GM19023 (cell line): ENCODE measurements around the gene EME2.

Experiments
- ATAC-seq: cut with Tn5 transposase; IDR thresholded peaks from one replicate; pipeline ENCODE4 v1.9.1; 2021; ENCODE audit warnings: mild to moderate bottlenecking, moderate library complexity; ENCODE audit not compliant: unreplicated experiment

Gene EME2

GRCh38 chr16:1766231-1766630 lies 6.4 kb upstream of the EME2 start:
- no peak for ATAC-seq

GRCh38 chr16:1766701-1767100 lies 5.9 kb upstream of the EME2 start:
- ATAC-seq: no peak

GRCh38 chr16:1767116-1767994 lies 5.3 kb upstream of the EME2 start:
- ATAC-seq: no peak

DNA sequence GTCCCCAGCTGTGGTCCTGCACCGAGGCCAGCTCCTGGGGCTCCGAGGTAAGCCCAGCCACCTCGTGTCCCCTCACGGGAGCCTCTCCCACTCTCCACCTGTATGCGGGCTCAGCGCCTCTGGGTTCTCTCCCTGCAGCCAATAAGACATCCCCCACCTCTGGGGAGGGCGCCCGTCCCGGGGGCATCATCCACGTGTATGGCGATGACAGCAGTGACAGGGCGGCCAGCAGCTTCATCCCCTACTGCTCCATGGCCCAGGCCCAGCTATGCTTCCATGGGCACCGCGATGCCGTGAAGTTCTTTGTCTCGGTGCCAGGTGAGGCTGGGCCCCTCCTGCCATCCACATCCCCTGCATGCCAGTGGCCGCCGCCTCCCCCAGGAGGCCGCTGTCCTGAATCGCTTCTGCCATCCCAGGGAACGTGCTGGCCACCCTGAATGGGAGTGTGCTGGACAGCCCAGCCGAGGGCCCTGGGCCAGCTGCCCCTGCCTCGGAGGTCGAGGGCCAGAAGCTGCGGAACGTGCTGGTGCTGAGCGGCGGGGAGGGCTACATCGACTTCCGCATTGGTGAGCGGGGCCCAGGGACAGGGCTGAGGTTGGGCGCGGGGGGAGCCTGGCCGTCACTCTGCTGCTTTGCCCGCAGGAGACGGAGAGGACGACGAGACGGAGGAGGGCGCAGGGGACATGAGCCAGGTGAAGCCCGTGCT lies 4.4 kb upstream of the EME2 start:
- ATAC-seq: no peak

GRCh38 chr16:1768767-1769401 lies 3.7 kb upstream of the EME2 start:
- no peak for ATAC-seq

DNA sequence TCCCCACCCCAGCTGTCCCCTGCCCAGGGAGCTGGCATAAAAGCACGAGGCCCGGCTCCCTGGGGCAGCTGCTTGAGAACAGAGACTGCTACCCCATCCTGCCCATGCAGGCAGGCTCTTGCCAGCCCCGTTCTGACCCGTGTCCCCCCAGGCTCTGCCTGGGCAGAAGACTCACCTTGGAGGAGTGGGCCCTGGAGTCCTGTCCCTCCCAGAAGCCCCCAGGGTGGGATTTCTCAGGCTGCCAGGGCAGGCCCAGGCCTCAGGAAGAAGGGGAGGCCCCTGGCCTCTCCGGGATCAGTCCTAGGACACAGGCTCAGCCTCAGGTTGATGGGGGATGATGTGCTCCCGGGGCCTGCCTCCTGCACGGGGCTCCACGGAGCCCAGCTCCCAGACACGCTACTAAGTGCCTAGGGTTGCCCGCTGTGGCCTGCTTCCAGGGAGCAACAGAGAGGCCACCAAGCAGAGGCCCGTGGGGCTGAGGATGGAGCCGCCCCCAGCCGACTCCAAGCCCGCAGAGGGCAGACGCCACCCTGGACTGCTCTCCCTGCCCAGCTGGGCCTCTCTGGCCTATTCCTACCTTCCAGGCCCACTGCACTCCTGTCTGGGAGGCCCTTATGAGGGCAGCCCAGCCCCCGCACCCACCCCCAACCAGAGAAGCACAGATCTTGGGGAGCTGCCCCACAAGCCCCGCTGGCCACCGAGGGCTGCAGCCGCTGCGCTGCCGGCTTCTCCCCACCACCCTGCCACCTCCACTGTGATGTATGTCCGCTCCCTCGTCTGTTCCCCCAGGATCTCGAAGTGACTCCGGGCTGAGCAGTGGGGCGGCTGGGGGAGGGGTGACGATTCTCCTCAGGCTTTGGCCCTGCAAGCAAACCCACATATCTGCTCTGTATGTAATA lies 3.0 kb upstream of the EME2 start:
- ATAC-seq: no peak

GRCh38 chr16:1770328-1771187 lies 2.1 kb upstream of the EME2 start:
- ATAC-seq: no peak

- ATAC-seq: peak; percentile 32
Observed at GRCh38 chr16:1771188-1771863, 1.3 kb upstream of the EME2 start, which contains the start of gene NME3. Gene NME3, minus strand, starts transcription at chr16:1771543. Its CDS starts 9 bp downstream, at chr16:1771534.

DNA sequence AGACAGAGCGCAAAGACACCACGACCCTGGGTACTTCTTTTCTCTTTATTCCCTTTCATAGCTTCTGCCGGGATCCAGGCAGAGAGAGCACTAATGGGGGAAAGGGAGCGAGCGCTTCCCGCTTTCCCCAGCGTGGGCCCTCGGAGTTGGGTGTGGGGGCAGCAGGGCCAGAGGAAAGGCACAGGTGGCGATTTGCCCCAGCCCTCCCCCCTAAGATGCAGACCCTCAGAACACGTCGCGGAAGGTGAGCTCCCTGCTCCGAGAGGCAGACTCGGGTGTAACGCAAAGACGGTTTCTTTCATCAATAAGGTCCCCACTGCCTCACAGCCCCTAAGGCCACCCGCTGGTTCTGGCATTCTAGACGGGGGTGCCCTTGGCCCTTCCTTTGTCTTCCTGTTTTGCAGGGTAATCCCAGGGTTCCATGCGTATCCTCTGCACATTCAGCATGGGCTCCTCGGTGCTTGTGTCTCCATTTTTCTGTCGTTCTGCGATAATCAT lies 697 bp upstream of the EME2 start:
- no peak for ATAC-seq

DNA sequence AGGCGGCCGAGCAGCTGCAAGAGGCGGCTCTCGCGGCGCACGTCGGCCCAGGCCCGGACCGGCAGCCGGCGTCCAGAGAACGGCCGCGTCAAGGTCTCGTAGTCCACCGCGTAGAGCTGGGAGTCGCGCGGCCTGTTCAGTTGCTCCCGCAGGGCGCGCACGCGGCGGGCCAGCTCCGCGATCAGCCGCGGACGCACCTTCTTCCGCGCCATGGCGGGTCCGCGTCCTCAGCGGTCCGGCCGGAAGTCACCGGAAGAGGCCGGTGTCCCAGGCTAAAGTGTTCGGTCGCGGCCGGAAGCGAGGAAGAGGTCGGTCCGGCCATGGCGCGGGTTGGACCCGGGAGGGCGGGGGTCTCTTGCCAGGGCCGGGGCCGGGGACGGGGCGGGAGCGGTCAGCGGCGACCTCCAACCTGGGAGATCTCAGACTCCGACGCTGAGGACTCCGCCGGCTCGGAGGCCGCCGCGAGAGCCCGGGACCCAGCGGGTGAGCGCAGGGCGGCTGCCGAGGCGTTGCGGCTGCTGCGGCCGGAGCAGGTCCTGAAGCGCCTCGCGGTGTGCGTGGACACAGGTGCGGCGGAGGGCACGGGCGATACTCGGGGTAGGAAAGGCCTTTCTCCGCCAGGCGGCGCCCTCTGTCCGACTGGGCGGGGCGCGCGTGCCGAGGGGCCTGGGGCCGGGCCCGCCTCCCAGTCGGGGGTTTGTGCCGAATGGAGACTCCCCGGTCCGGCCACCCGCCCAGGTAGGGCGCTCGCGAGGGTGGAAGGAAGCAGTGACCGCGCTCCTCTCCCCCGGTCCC lies 495 bp downstream of the EME2 start, which contains the start of gene MRPS34:
TSS of gene MRPS34 (minus strand) at position 227 of the 795 bp plus-strand sequence. CDS start at position 212, 15 bp downstream.
- peak; percentile 47 for ATAC-seq

GRCh38 chr16:1773703-1774447 lies 1.3 kb downstream of the EME2 start:
- no peak for ATAC-seq

DNA sequence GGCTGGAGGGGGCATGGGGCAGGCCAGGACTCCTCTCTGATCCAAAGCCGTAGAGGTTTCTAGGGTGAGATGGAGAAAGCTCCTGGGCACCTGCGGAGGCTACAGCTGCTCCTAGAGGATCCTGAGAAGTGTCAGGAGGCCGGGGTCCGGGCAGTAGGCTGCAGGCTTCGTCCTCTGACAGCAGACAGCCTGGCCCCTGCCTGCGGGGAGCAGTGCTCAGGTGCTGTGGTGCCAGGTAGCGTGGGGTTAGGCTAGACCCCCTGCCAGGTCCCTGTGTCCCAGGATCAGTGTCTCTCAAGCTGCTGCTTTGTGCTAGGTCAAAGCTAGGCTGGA lies 1.8 kb downstream of the EME2 start:
- no peak for ATAC-seq

- no peak for ATAC-seq
Observed at GRCh38 chr16:1775006-1775845, 2.6 kb downstream of the EME2 start.

DNA sequence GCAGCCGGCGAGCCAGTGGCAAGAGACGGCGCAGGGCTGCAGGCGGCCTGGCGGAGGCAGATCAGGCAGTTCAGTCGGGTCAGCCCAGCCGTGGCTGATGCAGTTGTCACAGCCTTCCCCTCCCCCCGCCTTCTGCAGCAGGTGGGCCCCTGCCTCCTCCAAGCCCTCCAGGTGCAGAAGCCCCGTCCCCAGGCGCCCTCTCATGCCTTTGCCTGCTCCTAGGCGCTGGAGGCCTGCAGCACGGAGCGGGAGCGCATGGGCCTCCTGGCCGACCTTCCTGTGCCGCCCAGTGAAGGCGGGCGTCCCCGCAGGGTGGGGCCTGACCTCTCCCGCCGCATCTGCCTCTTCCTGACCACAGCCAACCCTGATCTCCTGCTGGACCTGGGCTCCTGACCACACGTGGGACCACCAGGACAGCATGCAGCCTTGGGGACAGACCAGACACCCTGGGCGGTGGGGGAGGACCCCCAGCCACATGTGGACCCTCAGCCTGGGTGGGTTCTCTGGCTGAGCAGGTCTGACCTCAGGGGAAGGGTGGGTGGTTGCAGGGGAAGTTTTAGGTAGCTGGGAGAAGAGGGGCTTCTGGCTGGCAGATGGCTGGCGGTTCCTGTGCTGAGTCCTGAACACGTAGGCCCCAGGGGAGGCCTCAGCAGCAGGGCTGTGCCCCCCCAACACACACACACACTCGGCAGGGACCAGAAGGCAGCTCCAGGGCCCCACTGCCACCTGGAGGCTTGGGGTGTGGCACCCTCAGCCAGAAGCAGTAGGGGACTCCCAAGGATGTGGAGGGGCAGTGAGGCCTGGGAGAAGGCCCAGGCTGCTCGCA lies 3.4 kb downstream of the EME2 start:
- no peak for ATAC-seq

GRCh38 chr16:1776672-1776955 lies 4.0 kb downstream of the EME2 start:
- no peak for ATAC-seq

- no peak for ATAC-seq
Observed at GRCh38 chr16:1776991-1777374, 4.4 kb downstream of the EME2 start.
